ENCODE measurements around the gene NSL1.

Gene NSL1

GRCh38 chr1:212692774-212693644, 98.6 kb downstream of the NSL1 start:
- no peak overlapping the region for H3K27ac ChIP-seq (ENCODE audit: low read depth, low read length)
- peaks cover 2% of the 10 kb centered on the region for H3K27me3 ChIP-seq (ENCODE audit: control insufficient read depth, insufficient read depth, low read length)
- H3K4me3 ChIP-seq (ENCODE audit: low read length), result no peak overlapping the region

GRCh38 chr1:212691561-212692071, 100.0 kb downstream of the NSL1 start:
- Histone ChIP-seq H3K4me3 (ENCODE audit: low read length) (no peak overlapping the region), H3K27me3 (ENCODE audit: control insufficient read depth, insufficient read depth, low read length) (peaks cover 2% of the 10 kb centered on the region), H3K9ac (ENCODE audit: low read length) (no peak overlapping the region), H3K36me3 (ENCODE audit: control insufficient read depth, insufficient read depth, low read length) (no peaks in the 10 kb centered on the region), H3K27ac (ENCODE audit: low read depth, low read length) (no peak overlapping the region), H3K4me1 (ENCODE audit: control insufficient read depth, insufficient read depth, low read length) (no peaks in the 10 kb centered on the region)

More at GRCh38 chr1:212692774-212693644, 98.6 kb downstream of the NSL1 start:
- Histone ChIP-seq H3K9ac (ENCODE audit: low read length) (no peak overlapping the region), H3K36me3 (ENCODE audit: control insufficient read depth, insufficient read depth, low read length) (no peaks in the 10 kb centered on the region), H3K4me1 (ENCODE audit: control insufficient read depth, insufficient read depth, low read length) (no peaks in the 10 kb centered on the region)

- Histone ChIP-seq H3K4me3 (ENCODE audit: low read length) (no peak overlapping the region), H3K27ac (ENCODE audit: low read depth, low read length) (no peak overlapping the region), H3K27me3 (ENCODE audit: control insufficient read depth, insufficient read depth, low read length) (peaks cover 2% of the 10 kb centered on the region), H3K36me3 (ENCODE audit: control insufficient read depth, insufficient read depth, low read length) (no peaks in the 10 kb centered on the region), H3K4me1 (ENCODE audit: control insufficient read depth, insufficient read depth, low read length) (no peaks in the 10 kb centered on the region), H3K9ac (ENCODE audit: low read length) (no peak overlapping the region)
Measured at GRCh38 chr1:212690816-212691403, 100.7 kb downstream of the NSL1 start.

GRCh38 chr1:212689758-212690529, 101.6 kb downstream of the NSL1 start:
- Histone ChIP-seq H3K9ac (ENCODE audit: low read length) (no peak overlapping the region), H3K4me3 (ENCODE audit: low read length) (no peak overlapping the region), H3K27ac (ENCODE audit: low read depth, low read length) (no peak overlapping the region), H3K27me3 (ENCODE audit: control insufficient read depth, insufficient read depth, low read length) (peaks cover 2% of the 10 kb centered on the region), H3K4me1 (ENCODE audit: control insufficient read depth, insufficient read depth, low read length) (no peaks in the 10 kb centered on the region), H3K36me3 (ENCODE audit: control insufficient read depth, insufficient read depth, low read length) (no peaks in the 10 kb centered on the region)

- Histone ChIP-seq H3K36me3 (ENCODE audit: control insufficient read depth, insufficient read depth, low read length) (no peaks in the 10 kb centered on the region), H3K27me3 (ENCODE audit: control insufficient read depth, insufficient read depth, low read length) (no peaks in the 10 kb centered on the region), H3K4me1 (ENCODE audit: control insufficient read depth, insufficient read depth, low read length) (no peaks in the 10 kb centered on the region), H3K9ac (ENCODE audit: low read length) (no peak overlapping the region), H3K4me3 (ENCODE audit: low read length) (no peak overlapping the region), H3K27ac (ENCODE audit: low read depth, low read length) (no peak overlapping the region)
Measured at GRCh38 chr1:212689196-212689725, 102.3 kb downstream of the NSL1 start.

- no peaks in the 10 kb centered on the region for H3K4me1 ChIP-seq (ENCODE audit: control insufficient read depth, insufficient read depth, low read length)
- no peak overlapping the region for H3K27ac ChIP-seq (ENCODE audit: low read depth, low read length)
- H3K9ac ChIP-seq (ENCODE audit: low read length), result no peak overlapping the region
- H3K4me3 ChIP-seq (ENCODE audit: low read length), result no peak overlapping the region
- no peaks in the 10 kb centered on the region for H3K36me3 ChIP-seq (ENCODE audit: control insufficient read depth, insufficient read depth, low read length)
- H3K27me3 ChIP-seq (ENCODE audit: control insufficient read depth, insufficient read depth, low read length), result no peaks in the 10 kb centered on the region
Measured at GRCh38 chr1:212688341-212689047, 103.1 kb downstream of the NSL1 start.

GRCh38 chr1:212687811-212688210, 103.8 kb downstream of the NSL1 start:
- Histone ChIP-seq H3K27me3 (ENCODE audit: control insufficient read depth, insufficient read depth, low read length) (no peaks in the 10 kb centered on the region), H3K36me3 (ENCODE audit: control insufficient read depth, insufficient read depth, low read length) (no peaks in the 10 kb centered on the region), H3K4me3 (ENCODE audit: low read length) (no peak overlapping the region), H3K27ac (ENCODE audit: low read depth, low read length) (no peak overlapping the region), H3K4me1 (ENCODE audit: control insufficient read depth, insufficient read depth, low read length) (no peaks in the 10 kb centered on the region), H3K9ac (ENCODE audit: low read length) (no peak overlapping the region)

- no peaks in the 10 kb centered on the region for H3K36me3 ChIP-seq (ENCODE audit: control insufficient read depth, insufficient read depth, low read length)
- no peak overlapping the region for H3K9ac ChIP-seq (ENCODE audit: low read length)
- H3K4me3 ChIP-seq (ENCODE audit: low read length), result no peak overlapping the region
- no peaks in the 10 kb centered on the region for H3K4me1 ChIP-seq (ENCODE audit: control insufficient read depth, insufficient read depth, low read length)
- no peak overlapping the region for H3K27ac ChIP-seq (ENCODE audit: low read depth, low read length)
- no peaks in the 10 kb centered on the region for H3K27me3 ChIP-seq (ENCODE audit: control insufficient read depth, insufficient read depth, low read length)
Measured at GRCh38 chr1:212686591-212686990, 105.0 kb downstream of the NSL1 start.

GRCh38 chr1:212686069-212686468, 105.5 kb downstream of the NSL1 start:
- no peaks in the 10 kb centered on the region for H3K27me3 ChIP-seq (ENCODE audit: control insufficient read depth, insufficient read depth, low read length)
- H3K9ac ChIP-seq (ENCODE audit: low read length), result no peak overlapping the region
- no peak overlapping the region for H3K4me3 ChIP-seq (ENCODE audit: low read length)
- no peaks in the 10 kb centered on the region for H3K36me3 ChIP-seq (ENCODE audit: control insufficient read depth, insufficient read depth, low read length)
- H3K27ac ChIP-seq (ENCODE audit: low read depth, low read length), result no peak overlapping the region
- H3K4me1 ChIP-seq (ENCODE audit: control insufficient read depth, insufficient read depth, low read length), result no peaks in the 10 kb centered on the region

- H3K36me3 ChIP-seq (ENCODE audit: control insufficient read depth, insufficient read depth, low read length), result no peaks in the 10 kb centered on the region
- H3K4me1 ChIP-seq (ENCODE audit: control insufficient read depth, insufficient read depth, low read length), result no peaks in the 10 kb centered on the region
- H3K4me3 ChIP-seq (ENCODE audit: low read length), result no peak overlapping the region
- no peak overlapping the region for H3K9ac ChIP-seq (ENCODE audit: low read length)
- no peaks in the 10 kb centered on the region for H3K27me3 ChIP-seq (ENCODE audit: control insufficient read depth, insufficient read depth, low read length)
- H3K27ac ChIP-seq (ENCODE audit: low read depth, low read length), result no peak overlapping the region
Measured at GRCh38 chr1:212685429-212685828, 106.1 kb downstream of the NSL1 start.

GRCh38 chr1:212684521-212685090, 107.0 kb downstream of the NSL1 start:
- H3K27ac ChIP-seq (ENCODE audit: low read depth, low read length), result no peak overlapping the region
- no peaks in the 10 kb centered on the region for H3K27me3 ChIP-seq (ENCODE audit: control insufficient read depth, insufficient read depth, low read length)
- H3K4me1 ChIP-seq (ENCODE audit: control insufficient read depth, insufficient read depth, low read length), result no peaks in the 10 kb centered on the region
- no peak overlapping the region for H3K4me3 ChIP-seq (ENCODE audit: low read length)
- H3K36me3 ChIP-seq (ENCODE audit: control insufficient read depth, insufficient read depth, low read length), result no peaks in the 10 kb centered on the region
- no peak overlapping the region for H3K9ac ChIP-seq (ENCODE audit: low read length)

All from rectal smooth muscle tissue (tissue), 1 donor.